Panc1 (cell line): ENCODE data around the gene DBX1.

Experiments used
- POLR2AphosphoS5 ChIP-seq: IDR thresholded peaks from 2 replicates; pipeline ENCODE4 v1.6.1; 2012; ENCODE audit warnings: mild to moderate bottlenecking, low read depth, low read length, moderate library complexity
- SIN3A ChIP-seq: IDR thresholded peaks from 2 replicates; pipeline ENCODE4 v1.6.1; 2012; ENCODE audit warnings: low read depth, mild to moderate bottlenecking, low read length, moderate library complexity, borderline replicate concordance; ENCODE audit not compliant: insufficient read depth
- TF ChIP-seq, protein P1 (sequence below): fragments of 450-650 bp; IDR thresholded peaks from 2 replicates; pipeline ENCODE4 v1.5.1; 2017; ENCODE audit warnings: mild to moderate bottlenecking
- TF ChIP-seq, protein P2 (sequence below), 2 experiments: IDR thresholded peaks; 2 replicates each; pipeline ENCODE4 v1.6.1; 2011 to 2012; ENCODE audit warnings: low read depth in 2 of 2, control low read depth in 1 of 2, low read length in 1 of 2, mild to moderate bottlenecking in 1 of 2, moderate library complexity in 1 of 2; ENCODE audit not compliant: insufficient read depth in 1 of 2

DNA sequence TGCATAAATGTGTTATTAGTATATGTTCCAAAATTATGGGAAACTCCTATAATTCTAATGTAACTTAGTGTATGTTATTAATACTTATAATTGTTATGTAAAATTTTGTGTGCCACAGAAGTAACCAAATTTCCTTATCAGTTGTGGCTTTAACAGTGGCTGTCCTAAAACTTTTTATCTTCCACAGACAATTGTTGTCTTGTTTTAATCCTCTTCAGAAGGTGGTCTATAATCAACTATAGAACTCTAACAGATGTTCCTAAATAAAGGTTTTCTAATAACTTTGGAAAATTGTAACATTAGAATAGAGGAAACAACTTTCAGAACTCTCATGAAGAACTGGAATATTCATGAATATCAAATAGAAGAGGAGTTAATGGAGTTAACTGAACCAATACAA is 44.4 kb upstream of the DBX1 start:
- TF ChIP-seq, protein P1, sequence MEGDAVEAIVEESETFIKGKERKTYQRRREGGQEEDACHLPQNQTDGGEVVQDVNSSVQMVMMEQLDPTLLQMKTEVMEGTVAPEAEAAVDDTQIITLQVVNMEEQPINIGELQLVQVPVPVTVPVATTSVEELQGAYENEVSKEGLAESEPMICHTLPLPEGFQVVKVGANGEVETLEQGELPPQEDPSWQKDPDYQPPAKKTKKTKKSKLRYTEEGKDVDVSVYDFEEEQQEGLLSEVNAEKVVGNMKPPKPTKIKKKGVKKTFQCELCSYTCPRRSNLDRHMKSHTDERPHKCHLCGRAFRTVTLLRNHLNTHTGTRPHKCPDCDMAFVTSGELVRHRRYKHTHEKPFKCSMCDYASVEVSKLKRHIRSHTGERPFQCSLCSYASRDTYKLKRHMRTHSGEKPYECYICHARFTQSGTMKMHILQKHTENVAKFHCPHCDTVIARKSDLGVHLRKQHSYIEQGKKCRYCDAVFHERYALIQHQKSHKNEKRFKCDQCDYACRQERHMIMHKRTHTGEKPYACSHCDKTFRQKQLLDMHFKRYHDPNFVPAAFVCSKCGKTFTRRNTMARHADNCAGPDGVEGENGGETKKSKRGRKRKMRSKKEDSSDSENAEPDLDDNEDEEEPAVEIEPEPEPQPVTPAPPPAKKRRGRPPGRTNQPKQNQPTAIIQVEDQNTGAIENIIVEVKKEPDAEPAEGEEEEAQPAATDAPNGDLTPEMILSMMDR: no peak
- no peak for TF ChIP-seq SIN3A
- TF ChIP-seq, protein P2, sequence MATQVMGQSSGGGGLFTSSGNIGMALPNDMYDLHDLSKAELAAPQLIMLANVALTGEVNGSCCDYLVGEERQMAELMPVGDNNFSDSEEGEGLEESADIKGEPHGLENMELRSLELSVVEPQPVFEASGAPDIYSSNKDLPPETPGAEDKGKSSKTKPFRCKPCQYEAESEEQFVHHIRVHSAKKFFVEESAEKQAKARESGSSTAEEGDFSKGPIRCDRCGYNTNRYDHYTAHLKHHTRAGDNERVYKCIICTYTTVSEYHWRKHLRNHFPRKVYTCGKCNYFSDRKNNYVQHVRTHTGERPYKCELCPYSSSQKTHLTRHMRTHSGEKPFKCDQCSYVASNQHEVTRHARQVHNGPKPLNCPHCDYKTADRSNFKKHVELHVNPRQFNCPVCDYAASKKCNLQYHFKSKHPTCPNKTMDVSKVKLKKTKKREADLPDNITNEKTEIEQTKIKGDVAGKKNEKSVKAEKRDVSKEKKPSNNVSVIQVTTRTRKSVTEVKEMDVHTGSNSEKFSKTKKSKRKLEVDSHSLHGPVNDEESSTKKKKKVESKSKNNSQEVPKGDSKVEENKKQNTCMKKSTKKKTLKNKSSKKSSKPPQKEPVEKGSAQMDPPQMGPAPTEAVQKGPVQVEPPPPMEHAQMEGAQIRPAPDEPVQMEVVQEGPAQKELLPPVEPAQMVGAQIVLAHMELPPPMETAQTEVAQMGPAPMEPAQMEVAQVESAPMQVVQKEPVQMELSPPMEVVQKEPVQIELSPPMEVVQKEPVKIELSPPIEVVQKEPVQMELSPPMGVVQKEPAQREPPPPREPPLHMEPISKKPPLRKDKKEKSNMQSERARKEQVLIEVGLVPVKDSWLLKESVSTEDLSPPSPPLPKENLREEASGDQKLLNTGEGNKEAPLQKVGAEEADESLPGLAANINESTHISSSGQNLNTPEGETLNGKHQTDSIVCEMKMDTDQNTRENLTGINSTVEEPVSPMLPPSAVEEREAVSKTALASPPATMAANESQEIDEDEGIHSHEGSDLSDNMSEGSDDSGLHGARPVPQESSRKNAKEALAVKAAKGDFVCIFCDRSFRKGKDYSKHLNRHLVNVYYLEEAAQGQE (IDR thresholded peaks at IDR 0.05; ENCODE audit: insufficient read depth in 1 of 2, low read depth in 2 of 2, low read length in 1 of 2): no peak
- TF ChIP-seq POLR2AphosphoS5: no peak
